HFF-Myc (cell line): ENCODE data around the gene BTBD17.

Experiments
- DNase-seq: peaks from one replicate; pipeline ENCODE4 v3.0.0-alpha.2; 2011; ENCODE audit warnings: low read depth; ENCODE audit errors: extremely low read depth
- H3K4me3 ChIP-seq: replicated peaks from 2 replicates; pipeline ENCODE4 v1.5.1; 2011; ENCODE audit warnings: low read depth, mild to moderate bottlenecking, control low read depth, low read length
- CTCF ChIP-seq: IDR thresholded peaks from 2 replicates; pipeline ENCODE4 v1.5.1; 2012; ENCODE audit warnings: mild to moderate bottlenecking, low read depth, low read length, control low read depth; ENCODE audit errors: missing control alignments

Gene BTBD17

GRCh38 chr17:74386386-74386785 is 24.7 kb upstream of the BTBD17 start:
- DNase-seq, result no peak

GRCh38 chr17:74385201-74385600 is 23.5 kb upstream of the BTBD17 start:
- H3K4me3 ChIP-seq, result no peak overlapping the region
- no peak for TF ChIP-seq CTCF
- DNase-seq, result no peak

More at GRCh38 chr17:74386386-74386785, 24.7 kb upstream of the BTBD17 start:
- H3K4me3 ChIP-seq, result no peak overlapping the region
- no peak for TF ChIP-seq CTCF

- no peak for TF ChIP-seq CTCF
- H3K4me3 ChIP-seq, result no peak overlapping the region
- DNase-seq, result no peak
Measured at GRCh38 chr17:74383141-74383540, 21.5 kb upstream of the BTBD17 start.

- no peak overlapping the region for H3K4me3 ChIP-seq
- no peak for TF ChIP-seq CTCF
- DNase-seq, result no peak
Measured at GRCh38 chr17:74380959-74381808, 19.5 kb upstream of the BTBD17 start.

- no peak for DNase-seq
- no peak overlapping the region for H3K4me3 ChIP-seq
- no peak for TF ChIP-seq CTCF
Measured at GRCh38 chr17:74380086-74380958, 18.7 kb upstream of the BTBD17 start.

- peak; percentile 21 for DNase-seq
- H3K4me3 ChIP-seq, result no peak overlapping the region
- peak; percentile 82 for TF ChIP-seq CTCF
Measured at GRCh38 chr17:74379495-74380085, 17.9 kb upstream of the BTBD17 start.
